GM13976 (cell line): ENCODE measurements around the gene CPN2.
A peak's percentile ranks its signal among the peaks of the same experiment; 100 is the strongest.

Experiments used
- DNase-seq: peaks from one replicate; pipeline ENCODE4 v3.0.0; 2012; ENCODE audit warnings: low spot score
- in situ Hi-C: fragments of 300-500 bp; cut with MboI; formaldehyde crosslinking; loops from one replicate; pipeline ENCODE4 v1.12.0; 2022; ENCODE audit warnings: low sequenced_read_pairs, mixed read lengths, inconsistent platforms; ENCODE audit not compliant: unreplicated experiment
- TF ChIP-seq, protein P1 (sequence below): IDR thresholded peaks from 2 replicates; pipeline ENCODE4 v1.5.1; 2012; ENCODE audit warnings: borderline replicate concordance, mild to moderate bottlenecking; ENCODE audit not compliant: insufficient read depth; ENCODE audit errors: extremely low read depth, missing control alignments, control extremely low read depth

Gene CPN2

DNA sequence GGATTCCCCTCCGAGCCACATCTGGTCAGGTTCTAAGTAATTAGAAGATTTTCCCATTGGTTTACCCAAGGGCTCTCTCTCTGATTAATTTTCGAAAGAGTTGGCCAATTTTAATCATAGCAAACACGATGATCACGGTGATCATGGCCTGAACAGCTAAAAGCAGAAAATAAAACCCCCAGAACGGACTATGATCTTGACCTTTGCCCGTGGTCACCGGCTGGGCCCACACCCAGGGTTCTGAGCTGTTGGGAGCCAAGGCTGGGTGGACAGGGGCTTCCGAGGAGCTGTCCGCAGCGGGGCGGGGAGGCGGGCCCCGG, 45.4 kb upstream of the CPN2 start:
- TF ChIP-seq, protein P1, sequence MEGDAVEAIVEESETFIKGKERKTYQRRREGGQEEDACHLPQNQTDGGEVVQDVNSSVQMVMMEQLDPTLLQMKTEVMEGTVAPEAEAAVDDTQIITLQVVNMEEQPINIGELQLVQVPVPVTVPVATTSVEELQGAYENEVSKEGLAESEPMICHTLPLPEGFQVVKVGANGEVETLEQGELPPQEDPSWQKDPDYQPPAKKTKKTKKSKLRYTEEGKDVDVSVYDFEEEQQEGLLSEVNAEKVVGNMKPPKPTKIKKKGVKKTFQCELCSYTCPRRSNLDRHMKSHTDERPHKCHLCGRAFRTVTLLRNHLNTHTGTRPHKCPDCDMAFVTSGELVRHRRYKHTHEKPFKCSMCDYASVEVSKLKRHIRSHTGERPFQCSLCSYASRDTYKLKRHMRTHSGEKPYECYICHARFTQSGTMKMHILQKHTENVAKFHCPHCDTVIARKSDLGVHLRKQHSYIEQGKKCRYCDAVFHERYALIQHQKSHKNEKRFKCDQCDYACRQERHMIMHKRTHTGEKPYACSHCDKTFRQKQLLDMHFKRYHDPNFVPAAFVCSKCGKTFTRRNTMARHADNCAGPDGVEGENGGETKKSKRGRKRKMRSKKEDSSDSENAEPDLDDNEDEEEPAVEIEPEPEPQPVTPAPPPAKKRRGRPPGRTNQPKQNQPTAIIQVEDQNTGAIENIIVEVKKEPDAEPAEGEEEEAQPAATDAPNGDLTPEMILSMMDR, result no peak
- no peak for DNase-seq
- in situ Hi-C loops, result no loop called here

DNA sequence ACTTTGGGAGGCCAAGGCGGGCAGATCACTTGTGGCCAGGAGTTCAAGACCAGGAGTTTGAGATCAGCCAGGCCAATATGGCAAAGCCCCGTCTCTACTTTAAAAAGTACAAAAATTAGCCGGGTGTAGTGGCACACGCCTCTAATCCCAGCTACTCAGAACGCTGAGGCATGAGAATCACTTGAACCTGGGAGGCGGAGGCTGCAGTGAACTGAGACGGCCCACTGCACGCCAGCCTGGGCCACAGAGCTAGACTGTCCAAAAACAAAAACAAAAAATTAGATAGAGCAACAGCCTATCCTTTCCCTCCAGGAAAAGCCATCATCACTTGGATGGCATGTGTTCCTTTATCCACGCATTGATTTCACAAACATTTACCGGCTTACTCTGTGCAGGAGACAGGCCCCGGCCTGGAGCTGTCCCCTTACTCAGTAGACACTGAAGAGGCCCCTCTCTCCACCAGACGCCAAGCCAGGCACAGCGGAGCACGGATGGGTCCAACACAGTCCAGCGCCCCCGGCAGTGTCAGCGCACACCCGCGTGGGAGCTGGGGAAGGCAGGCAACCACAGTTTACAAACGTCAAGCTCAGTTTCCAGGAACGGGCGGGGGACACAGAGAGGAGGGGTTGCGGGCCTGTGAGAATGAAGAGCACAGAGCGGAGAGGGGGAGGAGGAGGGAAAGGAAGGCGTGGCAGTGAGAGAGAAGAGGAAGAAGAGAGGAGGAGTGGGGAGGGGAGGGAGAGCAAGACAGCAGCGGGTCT, 44.8 kb upstream of the CPN2 start:
- in situ Hi-C loops, result no loop called here
- DNase-seq, result no peak
- TF ChIP-seq, protein P1, result no peak

DNA sequence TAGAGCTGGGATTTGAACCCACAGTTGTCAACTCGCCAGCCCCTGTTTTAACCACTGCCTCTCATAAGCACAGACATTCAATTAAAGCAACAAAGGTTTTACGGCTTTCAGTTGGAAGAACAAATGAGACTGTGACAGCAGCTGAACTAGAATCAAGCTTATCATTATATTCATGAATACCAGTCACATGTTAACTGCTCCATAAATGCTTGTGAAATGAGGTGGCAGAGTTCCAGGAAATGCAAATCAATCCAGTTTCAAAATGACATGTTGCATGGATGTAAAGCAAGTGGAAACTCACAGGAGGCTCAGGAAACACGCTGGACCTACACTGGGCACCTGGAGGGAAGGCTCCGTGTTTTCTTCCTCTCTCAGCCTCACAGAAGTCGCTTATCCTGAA, 44.1 kb upstream of the CPN2 start:
- in situ Hi-C loops, result no loop called here
- TF ChIP-seq, protein P1, result no peak
- peak; percentile 4 for DNase-seq

DNA sequence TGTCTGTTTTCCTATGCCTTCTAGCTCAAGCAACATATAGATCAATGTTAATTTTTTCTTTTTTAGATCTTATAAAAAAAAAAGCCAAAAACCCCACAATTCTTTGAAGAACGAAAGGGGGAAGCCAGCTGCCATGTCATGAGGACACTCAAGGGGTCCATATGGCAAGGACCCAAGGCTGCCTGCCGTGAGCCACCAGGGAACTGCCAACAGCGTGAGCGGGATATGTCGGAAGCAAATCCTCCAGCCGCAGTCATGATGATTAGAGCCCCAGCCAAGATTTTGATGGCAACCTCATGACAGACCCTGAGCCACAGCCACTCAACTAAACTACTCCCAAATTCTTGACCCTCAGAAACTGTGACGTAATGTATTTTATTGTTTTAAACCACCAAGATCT, 41.4 kb upstream of the CPN2 start:
- TF ChIP-seq, protein P1, result no peak
- DNase-seq, result no peak
- in situ Hi-C loops, result no loop called here

DNA sequence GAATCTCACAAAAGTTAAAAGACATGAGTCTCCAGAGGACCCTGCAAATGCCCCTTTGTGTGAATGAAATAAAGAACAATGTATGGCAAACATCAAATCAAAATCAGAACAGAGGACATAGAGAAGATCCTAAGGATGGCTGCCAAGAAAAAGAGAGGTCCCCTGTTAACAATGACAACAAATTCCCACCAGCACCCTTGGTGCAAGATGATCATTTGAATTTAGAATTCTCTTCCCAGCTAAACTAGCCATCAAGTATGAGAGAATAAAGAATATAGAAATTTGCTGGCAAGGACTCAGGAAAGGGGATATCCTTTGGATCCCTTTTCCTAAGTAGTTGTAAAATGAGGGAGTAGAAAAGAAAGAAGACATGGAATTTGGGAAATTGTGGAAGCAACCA, 39.7 kb upstream of the CPN2 start:
- in situ Hi-C loops, result no loop called here
- DNase-seq, result no peak
- TF ChIP-seq, protein P1, result no peak

DNA sequence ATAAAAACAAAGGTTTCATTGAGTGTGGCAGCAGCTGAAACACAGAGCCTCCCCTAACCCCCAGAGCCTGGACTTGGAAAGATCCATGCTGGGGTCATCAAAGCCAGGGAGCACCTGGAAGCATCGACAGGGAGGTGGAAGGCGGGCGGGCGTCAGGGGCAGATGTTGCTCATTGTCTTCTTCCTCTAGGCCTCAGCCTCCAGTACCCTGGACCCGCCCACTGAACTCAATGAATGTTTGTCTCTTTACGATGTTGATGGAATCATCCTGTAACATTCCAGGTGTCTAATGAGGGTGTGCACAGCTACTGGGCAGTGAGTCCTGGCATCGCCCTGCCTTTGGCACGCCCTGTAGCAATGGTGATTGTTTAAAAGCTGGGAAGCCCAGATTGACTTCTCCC, 38.1 kb upstream of the CPN2 start:
- DNase-seq, result no peak
- in situ Hi-C loops, result no loop called here
- TF ChIP-seq, protein P1, result no peak
